HG03460 (cell line): ENCODE data around the gene VSTM4.

Source experiments
- ATAC-seq: cut with Tn5 transposase; IDR thresholded peaks from one replicate; pipeline ENCODE4 v1.9.1; 2021; ENCODE audit not compliant: unreplicated experiment

VSTM4 gene

GRCh38 chr10:49143249-49143648 lies 27.9 kb upstream of the VSTM4 start:
- ATAC-seq = no peak

- peak; percentile 88 for ATAC-seq
Observed at GRCh38 chr10:49141541-49142332, 26.4 kb upstream of the VSTM4 start.

GRCh38 chr10:49140304-49141177 lies 25.2 kb upstream of the VSTM4 start:
- no peak for ATAC-seq

GRCh38 chr10:49139846-49140195 lies 24.5 kb upstream of the VSTM4 start:
- no peak for ATAC-seq

- ATAC-seq = no peak
Observed at GRCh38 chr10:49139028-49139845, 23.9 kb upstream of the VSTM4 start.

- no peak for ATAC-seq
Observed at GRCh38 chr10:49138361-49138891, 23.1 kb upstream of the VSTM4 start.

GRCh38 chr10:49136525-49136924 lies 21.2 kb upstream of the VSTM4 start:
- ATAC-seq = no peak

GRCh38 chr10:49135575-49136313 lies 20.4 kb upstream of the VSTM4 start:
- ATAC-seq = peak; percentile 66

GRCh38 chr10:49134327-49134726 lies 19.0 kb upstream of the VSTM4 start:
- ATAC-seq = no peak

GRCh38 chr10:49133706-49134248 lies 18.5 kb upstream of the VSTM4 start, which contains the start of gene FAM170B:
Gene FAM170B, minus strand, starts transcription at chr10:49134021. Its CDS starts 103 bp downstream, at chr10:49133918.
- ATAC-seq = no peak

GRCh38 chr10:49132362-49132737 lies 17.0 kb upstream of the VSTM4 start:
- no peak for ATAC-seq

- no peak for ATAC-seq
Observed at GRCh38 chr10:49131507-49132361, 16.4 kb upstream of the VSTM4 start.

- no peak for ATAC-seq
Observed at GRCh38 chr10:49129376-49129775, 14.1 kb upstream of the VSTM4 start.

- no peak for ATAC-seq
Observed at GRCh38 chr10:49128854-49129253, 13.5 kb upstream of the VSTM4 start.

GRCh38 chr10:49123981-49124950 lies 8.9 kb upstream of the VSTM4 start:
- no peak for ATAC-seq

GRCh38 chr10:49120911-49121310 lies 5.6 kb upstream of the VSTM4 start:
- no peak for ATAC-seq

- ATAC-seq = no peak
Observed at GRCh38 chr10:49119746-49120145, 4.4 kb upstream of the VSTM4 start.
